Measurements from ENCODE around the gene ASMTL. TPM values are rescaled to one million over a fixed set of nuclear protein-coding genes. Genes with fewer than 3 reads are reported as not detected.
A peak's percentile ranks its signal among the peaks of the same experiment; 100 is the strongest.
"Not testable (repeated sequence)": the region's sequence is repeated elsewhere in the genome, so short reads cannot be mapped to it uniquely, and the experiment has no call there.

Gene ASMTL
- polyA plus RNA-seq, 3 donors from 2014 or later, result 58.1 to 68.6 (median 67.1) TPM

GRCh38 chrX:1433646-1434357, 18.9 kb downstream of the ASMTL start:
- peaks cover 0 to 1% (median 0%) of the 10 kb centered on the region in 6 donors for H3K9me3 Mint-ChIP-seq
- peaks cover 10 to 35% (median 25%) of the 10 kb centered on the region in 3 donors for H3K36me3 Mint-ChIP-seq
- no peak overlapping the region for H3K27ac Mint-ChIP-seq
- no peaks in the 10 kb centered on the region for H3K4me1 Mint-ChIP-seq
- no peak for DNase-seq
- H3K4me3 Mint-ChIP-seq, result no peak overlapping the region
- peaks cover 3 to 4% (median 3%) of the 10 kb centered on the region in 3 donors for H3K27me3 Mint-ChIP-seq (ENCODE audit: low read depth in 3 of 3)

GRCh38 chrX:1430451-1430850, 22.3 kb downstream of the ASMTL start:
- Mint-ChIP-seq H3K9me3 (no peaks in the 10 kb centered on the region), H3K36me3 (peaks cover 5 to 24% (median 17%) of the 10 kb centered on the region in 3 donors), H3K27ac (no peak overlapping the region), H3K4me1 (no peaks in the 10 kb centered on the region), H3K4me3 (no peak overlapping the region), H3K27me3 (ENCODE audit: low read depth in 3 of 3) (peaks cover 3 to 5% (median 4%) of the 10 kb centered on the region in 3 donors)
- no peak for DNase-seq

- H3K4me1 Mint-ChIP-seq, result peaks cover 0 to 3% of the 10 kb centered on the region in 2 donors
Observed at GRCh38 chrX:1427756-1428155, 25.0 kb downstream of the ASMTL start.

GRCh38 chrX:1426321-1426720, 26.4 kb downstream of the ASMTL start:
- not testable (repeated sequence) for DNase-seq; H3K27me3 Mint-ChIP-seq (ENCODE audit: low read depth in 3 of 3); H3K27ac Mint-ChIP-seq; H3K4me3 Mint-ChIP-seq; H3K4me1 Mint-ChIP-seq
- H3K36me3 Mint-ChIP-seq, result peaks cover 26 to 60% (median 49%) of the 10 kb centered on the region in 3 donors
- peaks cover 6 to 12% (median 8%) of the 10 kb centered on the region in 6 donors for H3K9me3 Mint-ChIP-seq

More at GRCh38 chrX:1427756-1428155, 25.0 kb downstream of the ASMTL start:
- Mint-ChIP-seq H3K27ac (no peak overlapping the region), H3K9me3 (peaks cover 3 to 8% (median 6%) of the 10 kb centered on the region in 6 donors), H3K27me3 (ENCODE audit: low read depth in 3 of 3) (peaks cover 2 to 4% (median 3%) of the 10 kb centered on the region in 3 donors), H3K36me3 (peaks cover 19 to 46% (median 38%) of the 10 kb centered on the region in 3 donors), H3K4me3 (no peak overlapping the region)
- DNase-seq, result no peak

GRCh38 chrX:1425381-1425780, 27.3 kb downstream of the ASMTL start:
- no peak for DNase-seq
- peaks cover 26 to 65% (median 55%) of the 10 kb centered on the region in 3 donors for H3K36me3 Mint-ChIP-seq
- H3K27me3 Mint-ChIP-seq (ENCODE audit: low read depth in 3 of 3), result peaks cover 2 to 4% (median 2%) of the 10 kb centered on the region in 3 donors
- H3K27ac Mint-ChIP-seq, result no peak overlapping the region
- H3K9me3 Mint-ChIP-seq, result peaks cover 6 to 12% (median 8%) of the 10 kb centered on the region in 6 donors
- no peak overlapping the region for H3K4me3 Mint-ChIP-seq
- peaks cover 2 to 3% of the 10 kb centered on the region in 2 donors for H3K4me1 Mint-ChIP-seq

- Mint-ChIP-seq H3K9me3 (peaks cover 6 to 13% (median 8%) of the 10 kb centered on the region in 6 donors), H3K27ac (no peak overlapping the region), H3K4me3 (no peak overlapping the region), H3K36me3 (peaks cover 33 to 69% (median 62%) of the 10 kb centered on the region in 3 donors), H3K27me3 (ENCODE audit: low read depth in 3 of 3) (peaks cover 2 to 4% (median 2%) of the 10 kb centered on the region in 3 donors), H3K4me1 (peaks cover 4 to 10% of the 10 kb centered on the region in 2 donors)
- DNase-seq, result no peak
Observed at GRCh38 chrX:1424147-1424851, 28.4 kb downstream of the ASMTL start.

- H3K27me3 Mint-ChIP-seq (ENCODE audit: low read depth in 3 of 3), result peaks cover 2% of the 10 kb centered on the region in 3 donors
- H3K4me1 Mint-ChIP-seq, result peaks cover 4 to 10% of the 10 kb centered on the region in 2 donors
Observed at GRCh38 chrX:1423215-1423614, 29.5 kb downstream of the ASMTL start.

GRCh38 chrX:1422135-1422465, 30.6 kb downstream of the ASMTL start:
- H3K27ac Mint-ChIP-seq, result no peak overlapping the region

More at GRCh38 chrX:1423215-1423614, 29.5 kb downstream of the ASMTL start:
- DNase-seq, result no peak
- peaks cover 33 to 70% (median 62%) of the 10 kb centered on the region in 3 donors for H3K36me3 Mint-ChIP-seq
- H3K27ac Mint-ChIP-seq, result no peak overlapping the region
- H3K9me3 Mint-ChIP-seq, result peaks cover 6 to 13% (median 8%) of the 10 kb centered on the region in 6 donors
- H3K4me3 Mint-ChIP-seq, result no peak overlapping the region

GRCh38 chrX:1421433-1422134, 31.1 kb downstream of the ASMTL start:
- H3K36me3 Mint-ChIP-seq, result peaks cover 33 to 62% (median 54%) of the 10 kb centered on the region in 3 donors
- no peak for DNase-seq
- H3K4me1 Mint-ChIP-seq, result peaks cover 4 to 10% of the 10 kb centered on the region in 2 donors
- peaks cover 0 to 2% (median 0%) of the 10 kb centered on the region in 3 donors for H3K27me3 Mint-ChIP-seq (ENCODE audit: low read depth in 3 of 3)
- no peak overlapping the region for H3K4me3 Mint-ChIP-seq
- H3K27ac Mint-ChIP-seq, result no peak overlapping the region
- peaks cover 6 to 13% (median 8%) of the 10 kb centered on the region in 6 donors for H3K9me3 Mint-ChIP-seq

More at GRCh38 chrX:1422135-1422465, 30.6 kb downstream of the ASMTL start:
- DNase-seq, result no peak
- peaks cover 0 to 2% (median 0%) of the 10 kb centered on the region in 3 donors for H3K27me3 Mint-ChIP-seq (ENCODE audit: low read depth in 3 of 3)
- peaks cover 6 to 13% (median 8%) of the 10 kb centered on the region in 6 donors for H3K9me3 Mint-ChIP-seq
- H3K4me1 Mint-ChIP-seq, result peaks cover 4 to 10% of the 10 kb centered on the region in 2 donors
- H3K36me3 Mint-ChIP-seq, result peaks cover 33 to 67% (median 59%) of the 10 kb centered on the region in 3 donors
- no peak overlapping the region for H3K4me3 Mint-ChIP-seq

- DNase-seq, result no peak
- peaks cover 0 to 1% (median 0%) of the 10 kb centered on the region in 3 donors for H3K27me3 Mint-ChIP-seq (ENCODE audit: low read depth in 3 of 3)
- no peak overlapping the region for H3K4me3 Mint-ChIP-seq
- H3K36me3 Mint-ChIP-seq, result peaks cover 29 to 55% (median 48%) of the 10 kb centered on the region in 3 donors
- peaks cover 4 to 10% of the 10 kb centered on the region in 2 donors for H3K4me1 Mint-ChIP-seq
- H3K9me3 Mint-ChIP-seq, result peaks cover 6 to 13% (median 8%) of the 10 kb centered on the region in 6 donors
- peak overlapping the region in 3 of 6 donors; percentile 52 to 89 (median 82) for H3K27ac Mint-ChIP-seq
Observed at GRCh38 chrX:1420371-1420770, 32.3 kb downstream of the ASMTL start.

GRCh38 chrX:1419545-1420355, 33.0 kb downstream of the ASMTL start:
- H3K36me3 Mint-ChIP-seq, result peaks cover 24 to 49% (median 41%) of the 10 kb centered on the region in 3 donors
- no peak overlapping the region for H3K4me3 Mint-ChIP-seq
- peaks cover 2 to 10% of the 10 kb centered on the region in 2 donors for H3K4me1 Mint-ChIP-seq
- H3K27ac Mint-ChIP-seq, result peak overlapping the region in 4 of 6 donors; percentile 52 to 89 (median 68)
- no peaks in the 10 kb centered on the region for H3K27me3 Mint-ChIP-seq (ENCODE audit: low read depth in 3 of 3)
- no peak for DNase-seq
- peaks cover 1 to 10% (median 7%) of the 10 kb centered on the region in 6 donors for H3K9me3 Mint-ChIP-seq

- Mint-ChIP-seq H3K27me3 (ENCODE audit: low read depth in 3 of 3) (peaks cover 0 to 1% (median 0%) of the 10 kb centered on the region in 3 donors), H3K36me3 (peaks cover 20 to 45% (median 39%) of the 10 kb centered on the region in 3 donors), H3K4me1 (peaks cover 3 to 12% of the 10 kb centered on the region in 2 donors), H3K9me3 (peaks cover 0 to 10% (median 7%) of the 10 kb centered on the region in 6 donors), H3K27ac (no peak overlapping the region), H3K4me3 (no peak overlapping the region)
- DNase-seq, result no peak
Observed at GRCh38 chrX:1418901-1419544, 33.7 kb downstream of the ASMTL start.
